ENCODE measurements around the gene RARRES2. TPM values are rescaled to one million over a fixed set of nuclear protein-coding genes. Genes with fewer than 3 reads are reported as not detected.

RARRES2 gene
- total RNA-seq, 2 donors from 2014 or later = not detected

GRCh38 chr7:150355666-150356059, 14.2 kb upstream of the RARRES2 start:
- Mint-ChIP-seq H3K36me3 (ENCODE audit: insufficient read depth in 2 of 2) (peaks cover 3 to 5% of the 10 kb centered on the region in 2 donors), H3K4me3 (no peak overlapping the region), H3K27ac (no peak overlapping the region), H3K9me3 (peaks cover 3 to 4% of the 10 kb centered on the region in 2 donors), H3K4me1 (ENCODE audit: low read depth) (peaks cover 47% of the 10 kb centered on the region), H3K27me3 (ENCODE audit: low read depth) (no peaks in the 10 kb centered on the region)
- ATAC-seq (replicated peaks in 1 of 2) (no peak), DNase-seq (no peak)

DNA sequence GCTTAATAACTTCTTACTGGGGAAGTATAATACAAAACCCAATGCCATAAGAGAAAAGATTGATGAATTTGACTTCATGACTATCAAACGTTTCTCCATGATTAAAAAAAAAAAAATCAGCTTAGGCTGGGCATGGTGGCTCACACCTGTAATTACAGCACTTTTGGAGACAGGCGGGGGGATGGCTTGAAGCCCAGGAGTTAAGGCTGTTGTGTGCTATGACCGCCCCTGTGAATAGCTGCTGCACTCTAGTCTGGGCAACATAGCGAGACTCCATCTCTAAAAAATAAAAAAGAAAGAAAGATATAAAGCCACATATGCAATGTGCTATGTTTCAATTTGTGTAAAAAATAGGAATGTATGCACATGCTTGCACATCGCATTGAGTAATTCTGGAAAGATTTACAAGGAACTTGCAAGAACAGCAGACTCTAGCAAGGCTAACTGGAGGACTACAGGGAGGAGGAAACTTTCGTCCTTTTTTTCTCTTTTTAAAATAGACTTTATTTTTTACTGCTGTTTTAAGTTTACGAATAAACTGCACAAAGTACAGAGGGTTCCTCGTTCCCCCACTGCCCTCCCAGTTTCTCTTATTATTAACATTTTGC, 10.3 kb upstream of the RARRES2 start:
- no peak for ATAC-seq (replicated peaks in 1 of 2)
- Mint-ChIP-seq H3K27ac (no peak overlapping the region), H3K4me3 (no peak overlapping the region), H3K27me3 (ENCODE audit: low read depth) (peaks cover 2% of the 10 kb centered on the region), H3K36me3 (ENCODE audit: insufficient read depth in 2 of 2) (no peaks in the 10 kb centered on the region), H3K4me1 (ENCODE audit: low read depth) (peaks cover 12% of the 10 kb centered on the region), H3K9me3 (no peaks in the 10 kb centered on the region)
- DNase-seq = no peak

DNA sequence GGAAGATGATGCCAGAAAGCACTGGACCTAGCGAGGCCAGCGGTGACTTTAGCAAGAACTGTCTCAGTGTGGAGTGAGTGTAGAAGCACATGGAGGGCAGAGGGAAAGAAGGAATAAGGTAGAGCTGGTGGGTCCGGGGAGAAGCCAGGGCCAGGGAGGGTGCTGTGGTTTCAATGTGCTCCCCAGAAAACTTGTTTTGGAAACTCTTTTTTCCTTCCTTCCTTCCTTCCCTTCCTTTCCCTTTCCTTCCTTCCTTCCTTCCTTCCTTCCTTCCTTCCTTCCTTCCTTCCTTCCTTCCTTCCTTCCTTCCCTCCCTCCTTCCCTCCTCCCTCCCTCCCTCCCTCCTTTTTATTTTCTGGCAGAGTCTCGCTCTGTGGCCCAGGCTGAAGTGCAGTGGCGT, 5.5 kb upstream of the RARRES2 start:
- no peak for DNase-seq
- Mint-ChIP-seq H3K4me3 (no peak overlapping the region), H3K27me3 (ENCODE audit: low read depth) (peaks cover 28% of the 10 kb centered on the region), H3K36me3 (ENCODE audit: insufficient read depth in 2 of 2) (peaks cover 6 to 7% of the 10 kb centered on the region in 2 donors), H3K4me1 (ENCODE audit: low read depth) (no peaks in the 10 kb centered on the region), H3K9me3 (peaks cover 2 to 3% of the 10 kb centered on the region in 2 donors), H3K27ac (no peak overlapping the region)
- ATAC-seq (replicated peaks in 1 of 2) = no peak

- H3K4me1 Mint-ChIP-seq (ENCODE audit: low read depth) = no peaks in the 10 kb centered on the region
- H3K9me3 Mint-ChIP-seq = peaks cover 2 to 3% of the 10 kb centered on the region in 2 donors
- DNase-seq (no peak), ATAC-seq (replicated peaks in 1 of 2) (no peak)
- peaks cover 7% of the 10 kb centered on the region in 2 donors for H3K36me3 Mint-ChIP-seq (ENCODE audit: insufficient read depth in 2 of 2)
- no peak overlapping the region for H3K27ac Mint-ChIP-seq
- peaks cover 40% of the 10 kb centered on the region for H3K27me3 Mint-ChIP-seq (ENCODE audit: low read depth)
- no peak overlapping the region for H3K4me3 Mint-ChIP-seq
Observed at GRCh38 chr7:150345012-150345411, 3.6 kb upstream of the RARRES2 start.

DNA sequence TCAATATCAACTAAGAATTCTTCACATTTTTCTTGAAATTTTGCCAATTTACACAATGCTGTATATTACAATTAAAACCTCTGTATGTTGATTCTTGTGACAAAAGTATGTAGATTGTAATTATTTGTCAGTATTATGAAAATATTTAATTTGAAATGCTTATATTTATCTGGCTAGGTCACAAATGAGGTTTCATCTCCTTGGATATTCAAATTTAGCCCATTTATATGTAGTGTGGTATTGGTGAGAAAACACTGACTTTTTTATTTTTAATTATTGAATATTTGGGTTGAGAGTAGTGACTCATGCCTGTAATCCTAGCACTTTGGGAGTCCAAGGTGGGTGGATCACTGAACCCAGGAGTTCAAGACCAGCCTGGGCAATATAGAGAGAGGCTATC, 2.9 kb upstream of the RARRES2 start:
- H3K4me3 Mint-ChIP-seq = no peak overlapping the region
- peaks cover 46% of the 10 kb centered on the region for H3K27me3 Mint-ChIP-seq (ENCODE audit: low read depth)
- H3K4me1 Mint-ChIP-seq (ENCODE audit: low read depth) = no peaks in the 10 kb centered on the region
- H3K27ac Mint-ChIP-seq = no peak overlapping the region
- DNase-seq (no peak), ATAC-seq (replicated peaks in 1 of 2) (no peak)
- peaks cover 7% of the 10 kb centered on the region in 2 donors for H3K36me3 Mint-ChIP-seq (ENCODE audit: insufficient read depth in 2 of 2)
- H3K9me3 Mint-ChIP-seq = peaks cover 2 to 3% of the 10 kb centered on the region in 2 donors

GRCh38 chr7:150343225-150343624, 1.8 kb upstream of the RARRES2 start:
- DNase-seq (no peak), ATAC-seq (replicated peaks in 1 of 2) (no peak)
- Mint-ChIP-seq H3K27me3 (ENCODE audit: low read depth) (peaks cover 46% of the 10 kb centered on the region), H3K4me3 (no peak overlapping the region), H3K9me3 (peaks cover 2 to 3% of the 10 kb centered on the region in 2 donors), H3K36me3 (ENCODE audit: insufficient read depth in 2 of 2) (peaks cover 7% of the 10 kb centered on the region in 2 donors), H3K27ac (no peak overlapping the region), H3K4me1 (ENCODE audit: low read depth) (no peaks in the 10 kb centered on the region)

GRCh38 chr7:150342121-150342408, 636 bp upstream of the RARRES2 start:
- no peak overlapping the region for H3K4me3 Mint-ChIP-seq
- peaks cover 2 to 3% of the 10 kb centered on the region in 2 donors for H3K9me3 Mint-ChIP-seq
- H3K27ac Mint-ChIP-seq = no peak overlapping the region
- no peaks in the 10 kb centered on the region for H3K4me1 Mint-ChIP-seq (ENCODE audit: low read depth)
- H3K36me3 Mint-ChIP-seq (ENCODE audit: insufficient read depth in 2 of 2) = peaks cover 7% of the 10 kb centered on the region in 2 donors
- ATAC-seq (replicated peaks in 1 of 2) (no peak), DNase-seq (no peak)
- peaks cover 46% of the 10 kb centered on the region for H3K27me3 Mint-ChIP-seq (ENCODE audit: low read depth)

GRCh38 chr7:150340875-150341262, 560 bp downstream of the RARRES2 start:
- Mint-ChIP-seq H3K27ac (no peak overlapping the region), H3K4me3 (peak overlapping the region in 1 of 2 donors; percentile 52), H3K4me1 (ENCODE audit: low read depth) (no peaks in the 10 kb centered on the region), H3K9me3 (peaks cover 2 to 3% of the 10 kb centered on the region in 2 donors), H3K36me3 (ENCODE audit: insufficient read depth in 2 of 2) (peaks cover 7% of the 10 kb centered on the region in 2 donors), H3K27me3 (ENCODE audit: low read depth) (peaks cover 36% of the 10 kb centered on the region)
- ATAC-seq (replicated peaks in 1 of 2) (no peak), DNase-seq (no peak)

DNA sequence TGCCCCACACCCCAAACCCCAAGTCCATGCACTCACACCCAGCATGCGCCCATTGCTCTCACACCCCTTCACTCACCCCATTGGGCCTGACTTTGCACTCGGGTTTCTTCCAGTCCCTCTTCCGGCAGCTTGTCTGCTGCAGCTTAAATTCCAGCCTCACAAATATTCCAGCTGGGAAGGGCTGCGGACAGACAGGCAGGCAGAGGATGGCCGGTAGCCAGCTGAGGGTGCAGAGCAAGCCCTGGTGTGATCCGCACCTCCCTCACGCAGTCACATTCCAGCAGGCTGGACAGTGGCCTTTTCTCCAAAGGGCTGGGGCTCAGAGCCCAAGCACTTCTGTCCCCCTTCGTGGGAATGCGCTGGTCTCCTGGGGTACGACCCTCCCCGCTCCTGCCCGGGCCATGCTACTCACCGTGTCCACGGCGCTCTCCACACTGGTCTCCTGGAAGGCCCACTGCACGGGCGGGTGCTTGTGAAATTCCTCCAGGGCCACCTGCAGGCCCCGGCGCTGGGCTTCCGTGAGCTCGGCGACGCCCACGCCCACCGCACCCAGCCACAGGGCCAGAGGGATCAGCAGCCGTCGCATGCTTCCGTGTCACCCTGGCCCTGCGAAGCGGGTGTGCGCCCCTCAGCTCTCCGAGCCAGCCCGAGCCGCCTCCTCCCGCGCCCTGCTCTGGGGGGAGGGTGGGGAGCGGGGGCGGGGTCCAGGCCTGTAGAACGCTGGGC, 1.2 kb downstream of the RARRES2 start:
- Mint-ChIP-seq H3K27me3 (ENCODE audit: low read depth) (peaks cover 35% of the 10 kb centered on the region), H3K9me3 (peaks cover 2 to 3% of the 10 kb centered on the region in 2 donors), H3K27ac (no peak overlapping the region), H3K4me3 (no peak overlapping the region), H3K36me3 (ENCODE audit: insufficient read depth in 2 of 2) (peaks cover 7% of the 10 kb centered on the region in 2 donors), H3K4me1 (ENCODE audit: low read depth) (no peaks in the 10 kb centered on the region)
- peak in 1 of 2 donors; percentile 38 for DNase-seq
- ATAC-seq (replicated peaks in 1 of 2) = peak; percentile 54 to 56

DNA sequence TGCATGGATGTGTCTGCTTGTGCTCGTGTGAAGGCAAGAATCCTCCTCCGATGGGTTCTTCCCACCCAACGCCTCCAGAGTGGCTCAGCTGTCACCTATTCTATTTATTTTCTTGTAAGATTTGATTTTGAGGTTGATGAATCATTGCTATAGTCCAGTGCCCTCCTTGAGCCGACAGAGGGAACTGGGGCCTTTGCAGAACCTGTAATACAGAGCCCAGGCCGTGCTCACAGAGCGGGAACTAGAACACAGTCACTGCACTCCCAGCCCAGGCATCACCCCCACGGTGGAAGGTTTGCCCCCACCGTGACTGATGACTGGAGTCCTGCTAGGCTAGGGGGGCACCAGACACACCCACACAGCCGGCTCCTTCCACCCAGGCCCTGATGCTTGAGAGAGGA, 2.0 kb downstream of the RARRES2 start:
- Mint-ChIP-seq H3K27ac (no peak overlapping the region), H3K27me3 (ENCODE audit: low read depth) (peaks cover 35% of the 10 kb centered on the region), H3K36me3 (ENCODE audit: insufficient read depth in 2 of 2) (peaks cover 7% of the 10 kb centered on the region in 2 donors), H3K9me3 (peaks cover 2 to 3% of the 10 kb centered on the region in 2 donors), H3K4me1 (ENCODE audit: low read depth) (no peaks in the 10 kb centered on the region), H3K4me3 (no peak overlapping the region)
- ATAC-seq (replicated peaks in 1 of 2) (no peak), DNase-seq (no peak)

GRCh38 chr7:150338166-150338829, 3.1 kb downstream of the RARRES2 start:
- H3K36me3 Mint-ChIP-seq (ENCODE audit: insufficient read depth in 2 of 2) = peaks cover 2% of the 10 kb centered on the region in 2 donors
- no peak overlapping the region for H3K4me3 Mint-ChIP-seq
- ATAC-seq (replicated peaks in 1 of 2) = no peak

GRCh38 chr7:150337659-150338081, 3.8 kb downstream of the RARRES2 start:
- no peak overlapping the region for H3K27ac Mint-ChIP-seq
- no peaks in the 10 kb centered on the region for H3K9me3 Mint-ChIP-seq
- H3K4me1 Mint-ChIP-seq (ENCODE audit: low read depth) = no peaks in the 10 kb centered on the region
- peaks cover 25% of the 10 kb centered on the region for H3K27me3 Mint-ChIP-seq (ENCODE audit: low read depth)
- no peak for ATAC-seq (replicated peaks in 1 of 2)
- DNase-seq = no peak
- peaks cover 2% of the 10 kb centered on the region in 2 donors for H3K36me3 Mint-ChIP-seq (ENCODE audit: insufficient read depth in 2 of 2)
- no peak overlapping the region for H3K4me3 Mint-ChIP-seq

More at GRCh38 chr7:150338166-150338829, 3.1 kb downstream of the RARRES2 start:
- DNase-seq = no peak
- H3K4me1 Mint-ChIP-seq (ENCODE audit: low read depth) = no peaks in the 10 kb centered on the region
- no peaks in the 10 kb centered on the region for H3K9me3 Mint-ChIP-seq
- H3K27ac Mint-ChIP-seq = no peak overlapping the region
- H3K27me3 Mint-ChIP-seq (ENCODE audit: low read depth) = peaks cover 28% of the 10 kb centered on the region

DNA sequence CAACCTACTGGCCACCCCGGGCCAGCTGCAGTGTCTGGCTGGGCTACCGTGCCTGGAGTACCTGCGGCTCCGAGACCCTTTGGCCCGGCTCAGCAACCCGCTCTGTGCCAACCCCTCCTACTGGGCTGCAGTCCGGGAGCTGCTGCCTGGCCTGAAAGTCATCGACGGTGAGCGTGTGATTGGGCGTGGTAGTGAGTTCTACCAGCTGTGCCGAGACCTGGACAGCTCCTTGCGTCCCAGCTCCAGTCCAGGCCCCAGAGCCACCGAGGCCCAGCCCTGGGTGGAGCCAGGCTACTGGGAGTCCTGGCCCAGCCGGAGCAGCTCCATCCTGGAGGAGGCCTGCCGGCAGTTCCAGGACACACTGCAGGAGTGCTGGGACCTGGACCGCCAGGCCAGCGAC, 4.2 kb downstream of the RARRES2 start:
- ATAC-seq (replicated peaks in 1 of 2) = no peak
- DNase-seq = no peak
- Mint-ChIP-seq H3K27me3 (ENCODE audit: low read depth) (peaks cover 21% of the 10 kb centered on the region), H3K27ac (no peak overlapping the region), H3K9me3 (no peaks in the 10 kb centered on the region), H3K36me3 (ENCODE audit: insufficient read depth in 2 of 2) (peaks cover 2% of the 10 kb centered on the region in 2 donors), H3K4me3 (no peak overlapping the region), H3K4me1 (ENCODE audit: low read depth) (no peaks in the 10 kb centered on the region)

All from activated T-cell treated with anti-CD3 and anti-CD28 coated beads, Interleukin-2, amount 50 U/mL, for 72 hours (primary cell).